Measurements from ENCODE around the gene CLCF1.

CLCF1 gene

GRCh38 chr11:67370351-67371076 is 2.9 kb downstream of the CLCF1 start:
- Mint-ChIP-seq H3K9me3 (no peaks in the 10 kb centered on the region), H3K4me3 (no peak overlapping the region), H3K27ac (peak overlapping the region; percentile 7), H3K36me3 (ENCODE audit: low read depth) (no peaks in the 10 kb centered on the region), H3K4me1 (ENCODE audit: low read depth) (peaks cover 38% of the 10 kb centered on the region), H3K27me3 (ENCODE audit: low read depth) (peaks cover 63% of the 10 kb centered on the region)
- no peak for DNase-seq (ENCODE audit: low spot score)

- Mint-ChIP-seq H3K9me3 (no peaks in the 10 kb centered on the region), H3K4me3 (no peak overlapping the region), H3K4me1 (ENCODE audit: low read depth) (peaks cover 39% of the 10 kb centered on the region), H3K27ac (no peak overlapping the region), H3K27me3 (ENCODE audit: low read depth) (peaks cover 62% of the 10 kb centered on the region), H3K36me3 (ENCODE audit: low read depth) (no peaks in the 10 kb centered on the region)
- no peak for DNase-seq (ENCODE audit: low spot score)
Measured at GRCh38 chr11:67369801-67370284, 3.6 kb downstream of the CLCF1 start.

GRCh38 chr11:67369275-67369674 is 4.1 kb downstream of the CLCF1 start:
- DNase-seq (ENCODE audit: low spot score) = no peak
- no peak overlapping the region for H3K27ac Mint-ChIP-seq
- H3K36me3 Mint-ChIP-seq (ENCODE audit: low read depth) = no peaks in the 10 kb centered on the region
- no peaks in the 10 kb centered on the region for H3K9me3 Mint-ChIP-seq
- H3K4me1 Mint-ChIP-seq (ENCODE audit: low read depth) = peaks cover 37% of the 10 kb centered on the region
- peaks cover 60% of the 10 kb centered on the region for H3K27me3 Mint-ChIP-seq (ENCODE audit: low read depth)
- no peak overlapping the region for H3K4me3 Mint-ChIP-seq

GRCh38 chr11:67368621-67369020 is 4.8 kb downstream of the CLCF1 start:
- peaks cover 55% of the 10 kb centered on the region for H3K27me3 Mint-ChIP-seq (ENCODE audit: low read depth)
- H3K4me1 Mint-ChIP-seq (ENCODE audit: low read depth) = peaks cover 38% of the 10 kb centered on the region
- H3K36me3 Mint-ChIP-seq (ENCODE audit: low read depth) = no peaks in the 10 kb centered on the region
- no peak overlapping the region for H3K4me3 Mint-ChIP-seq
- no peaks in the 10 kb centered on the region for H3K9me3 Mint-ChIP-seq
- no peak overlapping the region for H3K27ac Mint-ChIP-seq
- peak; percentile 31 for DNase-seq (ENCODE audit: low spot score)

DNA sequence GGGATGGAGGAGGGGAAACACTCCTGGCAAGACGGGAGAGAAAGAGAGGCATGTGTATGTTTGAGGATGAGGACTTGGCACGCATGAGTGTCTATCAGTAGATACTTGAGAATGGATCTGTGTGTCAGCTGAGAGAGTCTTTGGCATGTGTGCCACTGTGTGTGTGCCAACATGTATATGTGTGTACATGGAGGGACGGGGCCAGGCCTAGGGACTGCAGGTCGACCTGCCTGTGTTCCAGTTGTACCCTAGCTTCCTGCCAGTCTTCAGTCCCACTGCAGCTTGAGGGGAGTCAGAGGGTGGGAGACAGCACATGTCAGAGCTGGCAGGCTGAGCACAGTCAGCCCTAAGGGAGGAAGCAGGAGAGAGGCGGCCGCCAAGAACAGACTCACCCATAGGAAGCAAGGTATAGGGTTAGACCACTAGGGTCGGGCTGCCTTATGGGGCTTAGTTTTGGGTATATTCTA is 5.6 kb downstream of the CLCF1 start:
- H3K9me3 Mint-ChIP-seq = no peaks in the 10 kb centered on the region
- H3K4me1 Mint-ChIP-seq (ENCODE audit: low read depth) = peaks cover 38% of the 10 kb centered on the region
- no peaks in the 10 kb centered on the region for H3K36me3 Mint-ChIP-seq (ENCODE audit: low read depth)
- H3K4me3 Mint-ChIP-seq = no peak overlapping the region
- peaks cover 58% of the 10 kb centered on the region for H3K27me3 Mint-ChIP-seq (ENCODE audit: low read depth)
- DNase-seq (ENCODE audit: low spot score) = no peak
- no peak overlapping the region for H3K27ac Mint-ChIP-seq

DNA sequence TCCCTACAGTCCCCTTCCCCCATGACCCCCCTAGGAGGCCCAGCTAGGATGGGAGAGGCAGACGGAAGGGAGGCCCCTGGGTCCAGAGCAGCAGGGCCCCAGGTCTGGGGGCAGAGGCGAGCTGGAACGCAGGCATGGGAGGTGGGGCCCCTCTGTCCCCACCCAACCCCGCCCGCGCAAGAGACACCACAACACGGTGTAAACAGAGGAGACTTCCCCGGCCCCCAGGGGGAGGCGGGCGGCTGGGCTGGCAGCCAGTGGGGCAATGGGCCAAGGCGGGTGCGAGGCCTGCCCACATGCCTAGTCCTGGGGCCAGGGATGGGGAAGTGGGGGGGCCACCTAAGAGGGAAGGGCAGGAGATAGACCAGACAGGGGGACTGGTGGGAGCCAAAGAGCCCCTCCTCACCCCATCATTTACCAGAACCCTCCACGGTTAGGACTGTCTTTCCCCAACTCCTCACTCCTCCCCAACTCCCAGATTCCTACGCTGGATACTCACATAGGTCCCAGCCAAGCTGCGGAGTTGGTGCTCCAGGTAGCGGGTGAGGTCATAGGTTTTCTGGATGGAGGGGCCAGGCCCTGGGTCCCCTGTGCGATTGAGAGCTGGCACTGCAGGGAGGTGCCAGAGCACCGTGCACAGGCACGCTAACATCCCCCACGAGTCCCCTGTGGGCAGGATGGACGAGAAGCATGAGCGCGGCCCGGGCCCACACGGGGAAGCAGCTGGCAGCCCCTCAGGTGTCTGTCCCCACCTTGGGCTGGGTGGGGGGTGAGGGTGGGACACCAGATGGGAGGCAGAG is 6.2 kb downstream of the CLCF1 start:
- peaks cover 38% of the 10 kb centered on the region for H3K4me1 Mint-ChIP-seq (ENCODE audit: low read depth)
- H3K4me3 Mint-ChIP-seq = no peak overlapping the region

GRCh38 chr11:67366546-67366945 is 6.9 kb downstream of the CLCF1 start:
- H3K27me3 Mint-ChIP-seq (ENCODE audit: low read depth) = peaks cover 64% of the 10 kb centered on the region
- H3K4me1 Mint-ChIP-seq (ENCODE audit: low read depth) = peaks cover 35% of the 10 kb centered on the region

More for the DNA sequence above, 6.2 kb downstream of the CLCF1 start:
- H3K27ac Mint-ChIP-seq = no peak overlapping the region
- no peaks in the 10 kb centered on the region for H3K36me3 Mint-ChIP-seq (ENCODE audit: low read depth)
- no peaks in the 10 kb centered on the region for H3K9me3 Mint-ChIP-seq
- H3K27me3 Mint-ChIP-seq (ENCODE audit: low read depth) = peaks cover 64% of the 10 kb centered on the region
- no peak for DNase-seq (ENCODE audit: low spot score)

GRCh38 chr11:67365736-67366444 is 7.5 kb downstream of the CLCF1 start:
- no peak for DNase-seq (ENCODE audit: low spot score)
- H3K27me3 Mint-ChIP-seq (ENCODE audit: low read depth) = peaks cover 64% of the 10 kb centered on the region
- H3K36me3 Mint-ChIP-seq (ENCODE audit: low read depth) = no peaks in the 10 kb centered on the region
- H3K27ac Mint-ChIP-seq = no peak overlapping the region
- no peaks in the 10 kb centered on the region for H3K9me3 Mint-ChIP-seq
- H3K4me1 Mint-ChIP-seq (ENCODE audit: low read depth) = peaks cover 30% of the 10 kb centered on the region
- H3K4me3 Mint-ChIP-seq = no peak overlapping the region

More at GRCh38 chr11:67366546-67366945, 6.9 kb downstream of the CLCF1 start:
- no peak overlapping the region for H3K27ac Mint-ChIP-seq
- no peaks in the 10 kb centered on the region for H3K36me3 Mint-ChIP-seq (ENCODE audit: low read depth)
- H3K9me3 Mint-ChIP-seq = no peaks in the 10 kb centered on the region
- H3K4me3 Mint-ChIP-seq = no peak overlapping the region
- DNase-seq (ENCODE audit: low spot score) = no peak

DNA sequence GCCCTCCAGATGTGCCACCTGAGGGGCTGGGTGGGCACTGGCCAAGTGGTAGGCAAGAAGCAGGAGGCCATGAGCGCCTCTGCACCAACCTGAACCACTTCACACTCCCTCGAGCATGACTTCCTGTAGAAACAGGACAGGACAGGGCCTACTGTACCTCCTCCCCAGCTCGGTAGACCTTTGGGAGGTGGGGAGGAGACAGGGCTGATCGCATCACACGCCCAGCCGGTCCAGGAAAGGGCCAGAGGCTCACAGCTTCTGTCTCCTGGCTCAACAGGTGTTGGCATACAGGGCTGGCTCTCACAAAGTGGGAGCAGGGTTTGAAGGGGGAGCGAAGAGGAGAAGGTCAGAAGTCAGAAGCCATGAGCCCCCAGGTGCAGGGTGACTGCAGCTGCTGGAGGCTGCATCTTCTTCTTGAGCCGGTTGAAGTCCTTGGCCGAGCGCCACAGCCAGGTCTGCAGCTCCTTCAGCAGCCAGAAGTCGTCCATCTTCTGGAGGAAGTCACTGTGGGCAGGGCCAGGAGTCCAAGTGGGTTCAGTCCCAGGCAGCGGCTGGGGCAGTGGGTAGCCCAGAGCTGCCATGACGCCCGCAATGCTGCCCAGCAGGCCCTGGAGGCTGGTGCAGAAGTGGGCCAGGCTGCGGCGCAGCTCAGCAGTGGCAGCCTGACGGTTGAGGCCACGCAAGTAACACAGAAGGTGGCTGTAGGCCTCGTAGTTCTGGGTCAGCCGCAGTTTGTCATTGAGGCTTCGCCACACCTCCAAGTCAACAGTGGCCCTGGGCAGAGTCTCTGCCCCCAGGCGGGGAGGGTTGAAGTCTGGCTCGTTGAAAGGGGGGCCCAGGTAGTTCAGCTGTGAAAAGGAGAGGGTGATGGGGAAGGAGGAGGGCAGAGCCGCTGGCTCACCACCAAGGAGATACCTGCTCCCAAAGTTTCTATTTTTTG is 8.3 kb downstream of the CLCF1 start:
- no peaks in the 10 kb centered on the region for H3K9me3 Mint-ChIP-seq
- no peak overlapping the region for H3K4me3 Mint-ChIP-seq
- H3K4me1 Mint-ChIP-seq (ENCODE audit: low read depth) = peaks cover 25% of the 10 kb centered on the region
- H3K27ac Mint-ChIP-seq = no peak overlapping the region
- no peak for DNase-seq (ENCODE audit: low spot score)
- peaks cover 59% of the 10 kb centered on the region for H3K27me3 Mint-ChIP-seq (ENCODE audit: low read depth)
- no peaks in the 10 kb centered on the region for H3K36me3 Mint-ChIP-seq (ENCODE audit: low read depth)

DNA sequence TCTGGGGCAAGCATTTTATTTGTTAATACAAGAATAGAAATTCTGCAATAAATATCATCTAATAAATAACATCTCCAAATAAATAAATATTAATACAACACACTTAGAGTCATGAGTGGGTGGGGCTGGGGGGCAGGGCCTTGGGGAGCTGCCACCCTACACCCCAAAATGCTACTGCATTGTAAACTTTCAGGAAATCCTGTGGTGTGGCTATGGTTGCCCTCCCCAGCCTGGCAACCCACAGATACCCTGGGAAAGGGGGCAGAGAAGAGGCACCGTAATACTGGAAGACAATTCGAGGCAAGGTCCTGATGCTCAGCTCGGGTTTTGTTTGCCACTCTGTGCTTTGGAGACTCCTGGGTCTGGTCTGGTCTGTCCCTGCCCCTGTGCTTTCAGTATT is 9.2 kb downstream of the CLCF1 start:
- DNase-seq (ENCODE audit: low spot score) = no peak

GRCh38 chr11:67357831-67358670 is 15.3 kb downstream of the CLCF1 start:
- no peak for DNase-seq (ENCODE audit: low spot score)
- no peak overlapping the region for H3K4me3 Mint-ChIP-seq
- no peaks in the 10 kb centered on the region for H3K36me3 Mint-ChIP-seq (ENCODE audit: low read depth)
- H3K4me1 Mint-ChIP-seq (ENCODE audit: low read depth) = peaks cover 23% of the 10 kb centered on the region
- no peak overlapping the region for H3K27ac Mint-ChIP-seq
- peaks cover 26% of the 10 kb centered on the region for H3K27me3 Mint-ChIP-seq (ENCODE audit: low read depth)
- H3K9me3 Mint-ChIP-seq = no peaks in the 10 kb centered on the region

More for the DNA sequence above, 9.2 kb downstream of the CLCF1 start:
- Mint-ChIP-seq H3K4me3 (no peak overlapping the region), H3K4me1 (ENCODE audit: low read depth) (peaks cover 22% of the 10 kb centered on the region), H3K27me3 (ENCODE audit: low read depth) (peaks cover 51% of the 10 kb centered on the region), H3K9me3 (no peaks in the 10 kb centered on the region), H3K27ac (no peak overlapping the region), H3K36me3 (ENCODE audit: low read depth) (no peaks in the 10 kb centered on the region)

DNA sequence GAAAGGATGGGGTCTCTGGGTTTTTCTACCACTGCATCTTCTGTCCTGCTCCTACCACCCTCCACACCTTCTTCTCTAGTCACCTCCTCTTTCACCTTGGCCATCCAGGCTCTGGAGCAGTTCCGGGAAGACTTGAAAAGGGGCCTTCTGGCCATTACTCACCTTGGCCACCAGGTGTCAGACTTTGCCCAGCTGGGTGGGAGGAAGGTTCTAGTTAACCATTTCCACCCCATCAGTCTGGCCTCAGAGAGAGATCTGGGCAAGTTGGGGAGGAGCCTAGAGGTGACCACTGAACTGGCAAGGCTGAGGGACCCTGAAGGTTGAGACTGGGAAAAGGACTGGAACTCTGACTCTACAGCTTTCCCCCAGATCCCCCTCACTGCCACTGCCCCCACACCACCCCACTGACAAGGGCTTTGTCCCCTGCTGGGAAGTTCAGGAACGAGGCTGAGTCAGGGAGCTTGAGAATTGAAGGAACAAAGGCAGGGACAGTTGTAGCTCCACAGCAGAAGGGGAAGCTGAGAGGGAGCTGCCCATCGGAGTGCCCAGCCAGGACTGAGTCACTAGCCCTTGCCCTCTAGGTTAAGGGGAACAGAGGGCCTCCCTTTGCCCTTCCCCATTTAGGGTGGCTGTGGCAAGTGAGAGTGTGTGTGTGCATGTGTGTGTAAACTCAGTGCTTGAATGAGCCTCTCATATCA is 16.4 kb downstream of the CLCF1 start:
- no peaks in the 10 kb centered on the region for H3K36me3 Mint-ChIP-seq (ENCODE audit: low read depth)
- DNase-seq (ENCODE audit: low spot score) = peak; percentile 64
- no peaks in the 10 kb centered on the region for H3K9me3 Mint-ChIP-seq
- peaks cover 26% of the 10 kb centered on the region for H3K4me1 Mint-ChIP-seq (ENCODE audit: low read depth)
- H3K4me3 Mint-ChIP-seq = peak overlapping the region; percentile 41
- peaks cover 16% of the 10 kb centered on the region for H3K27me3 Mint-ChIP-seq (ENCODE audit: low read depth)
- H3K27ac Mint-ChIP-seq = peak overlapping the region; percentile 87

Measured in T-helper 2 cell treated with Interferon-gamma antibody and Interleukin-4, amounts not matched to agents 5 μg/mL and 100 μg/mL, for 36 hours (primary cell).